ENCODE measurements around the gene DLG2. TPM values are rescaled to one million over a fixed set of nuclear protein-coding genes. Genes with fewer than 3 reads are reported as not detected.
A peak's percentile ranks its signal among the peaks of the same experiment; 100 is the strongest.

Gene DLG2
- total and polyA plus RNA-seq, 9 of the 15 experiments (the other 6 are each of a cell fraction or from before 2014, with no cell fraction given): 0.52 to 1.6 (median 0.95) TPM

DNA sequence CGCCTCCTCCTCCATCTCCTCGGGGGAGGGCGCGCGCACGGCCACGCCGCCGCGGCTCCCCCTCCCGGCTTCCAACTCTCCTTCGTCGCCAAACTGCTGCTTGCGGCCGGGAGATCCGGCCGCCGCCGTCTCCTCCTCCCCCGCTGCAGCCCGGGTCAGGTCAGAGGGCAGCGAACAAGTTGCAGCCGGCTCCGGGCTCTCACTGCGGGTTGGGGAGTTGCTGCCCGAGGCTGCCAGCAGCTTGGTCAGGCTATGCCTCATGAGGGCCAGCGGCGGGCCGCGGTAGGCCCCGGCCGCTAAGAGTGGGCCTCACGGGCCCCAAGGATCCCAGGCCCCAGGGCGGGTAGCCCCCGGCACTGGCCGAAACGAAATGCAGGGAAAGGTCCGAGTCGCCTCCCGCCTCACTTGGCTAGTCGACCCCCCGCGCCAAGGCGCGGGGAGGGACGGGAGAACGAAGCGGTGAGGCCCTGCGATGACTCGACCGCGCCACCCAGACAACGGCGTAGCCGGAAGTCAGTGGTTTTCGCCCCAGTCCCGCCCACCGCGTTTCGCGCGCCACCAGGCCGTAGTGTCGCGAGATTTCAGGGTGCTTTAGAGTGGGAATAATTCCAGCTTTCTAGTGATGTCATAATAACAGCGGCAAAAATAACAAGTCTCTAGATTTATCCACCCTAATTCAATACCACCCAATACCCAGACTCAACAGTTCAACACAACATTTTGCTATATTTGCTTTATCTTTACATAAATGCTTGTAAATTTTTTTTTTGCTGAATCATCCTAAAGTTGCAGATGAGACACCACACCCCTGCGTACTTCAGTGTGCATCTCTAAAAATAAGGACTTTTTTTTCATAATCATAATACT lies 37.7 kb upstream of the DLG2 start, which contains the start of gene CREBZF (continued):
- peak; percentile 76 for TF ChIP-seq FOSL1 (tag; conservative IDR thresholded peaks at IDR 0.05)
- TF ChIP-seq GTF2E2 (tag; IDR thresholded peaks at IDR 0.05): peak; percentile 94
- peak; percentile 100 for TF ChIP-seq ZFX (CRISPR knock-in tag; IDR thresholded peaks at IDR 0.05)
- TF ChIP-seq MCM5 (IDR thresholded peaks at IDR 0.05; ENCODE audit: low read depth): no peak
- 0 out of 2 replicates have a peak, but pooled peaks have one; percentile 87 for TF ChIP-seq KDM2B (CRISPR knock-in tag; IDR thresholded peaks at IDR 0.05)
- peak; percentile 90 for TF ChIP-seq GABPA (tag; conservative IDR thresholded peaks at IDR 0.05; ENCODE audit: low read depth)
- TF ChIP-seq JUN (IDR thresholded peaks at IDR 0.05; ENCODE audit: borderline replicate concordance, low read depth, low read length): no peak
- 0 out of 2 replicates have a peak, but pooled peaks have one; percentile 53 for TF ChIP-seq JUN (CRISPR knock-in tag; IDR thresholded peaks at IDR 0.05; ENCODE audit: borderline replicate concordance)
- TF ChIP-seq, protein P1, sequence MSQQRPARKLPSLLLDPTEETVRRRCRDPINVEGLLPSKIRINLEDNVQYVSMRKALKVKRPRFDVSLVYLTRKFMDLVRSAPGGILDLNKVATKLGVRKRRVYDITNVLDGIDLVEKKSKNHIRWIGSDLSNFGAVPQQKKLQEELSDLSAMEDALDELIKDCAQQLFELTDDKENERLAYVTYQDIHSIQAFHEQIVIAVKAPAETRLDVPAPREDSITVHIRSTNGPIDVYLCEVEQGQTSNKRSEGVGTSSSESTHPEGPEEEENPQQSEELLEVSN (IDR thresholded peaks at IDR 0.05; ENCODE audit: borderline replicate concordance in 1 of 2, extremely low read depth in 1 of 2, insufficient read depth in 1 of 2, insufficient read length in 1 of 2, low read depth in 1 of 2, low read length in 1 of 2, poor library complexity in 1 of 2, severe bottlenecking in 1 of 2): peak; percentile 71 to 76
- no peak for TF ChIP-seq IFI16 (CRISPR knock-in tag; IDR thresholded peaks at IDR 0.05)
- TF ChIP-seq EP400 (IDR thresholded peaks at IDR 0.05): peak; percentile 96
- TF ChIP-seq GATAD2B (IDR thresholded peaks at IDR 0.05; ENCODE audit: borderline replicate concordance): peak; percentile 24; the same call in 1 of the 2 replicates
- TF ChIP-seq GATAD2A (IDR thresholded peaks at IDR 0.05): 0 out of 2 replicates have a peak, but pooled peaks have one; percentile 64
- peak; percentile 21; the same call in 1 of the 2 replicates for TF ChIP-seq KAT7 (CRISPR knock-in tag; IDR thresholded peaks at IDR 0.05; ENCODE audit: borderline replicate concordance)
- no peak for TF ChIP-seq THRAP3 (IDR thresholded peaks at IDR 0.05; ENCODE audit: borderline replicate concordance)
- peak; percentile 45 for TF ChIP-seq U2AF1 (optimal IDR thresholded peaks at IDR 0.05; ENCODE audit: low read depth, low read length)
- no peak for TF ChIP-seq ELK3 (CRISPR knock-in tag; IDR thresholded peaks at IDR 0.05)
- no peak for TF ChIP-seq CREBBP (IDR thresholded peaks at IDR 0.05; ENCODE audit: low read depth, low read length)
- no peak; the same call in none of the 2 replicates for TF ChIP-seq ZNF766 (CRISPR knock-in tag; conservative IDR thresholded peaks at IDR 0.05)
- TF ChIP-seq, protein P2, sequence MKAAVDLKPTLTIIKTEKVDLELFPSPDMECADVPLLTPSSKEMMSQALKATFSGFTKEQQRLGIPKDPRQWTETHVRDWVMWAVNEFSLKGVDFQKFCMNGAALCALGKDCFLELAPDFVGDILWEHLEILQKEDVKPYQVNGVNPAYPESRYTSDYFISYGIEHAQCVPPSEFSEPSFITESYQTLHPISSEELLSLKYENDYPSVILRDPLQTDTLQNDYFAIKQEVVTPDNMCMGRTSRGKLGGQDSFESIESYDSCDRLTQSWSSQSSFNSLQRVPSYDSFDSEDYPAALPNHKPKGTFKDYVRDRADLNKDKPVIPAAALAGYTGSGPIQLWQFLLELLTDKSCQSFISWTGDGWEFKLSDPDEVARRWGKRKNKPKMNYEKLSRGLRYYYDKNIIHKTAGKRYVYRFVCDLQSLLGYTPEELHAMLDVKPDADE (conservative IDR thresholded peaks at IDR 0.05; ENCODE audit: control insufficient read depth, low read depth, low read length): 0 out of 2 replicates have a peak, but pooled peaks have one; percentile 29
- TF ChIP-seq ZSCAN32 (CRISPR knock-in tag; IDR thresholded peaks at IDR 0.05): no peak
- TF ChIP-seq, protein P3, sequence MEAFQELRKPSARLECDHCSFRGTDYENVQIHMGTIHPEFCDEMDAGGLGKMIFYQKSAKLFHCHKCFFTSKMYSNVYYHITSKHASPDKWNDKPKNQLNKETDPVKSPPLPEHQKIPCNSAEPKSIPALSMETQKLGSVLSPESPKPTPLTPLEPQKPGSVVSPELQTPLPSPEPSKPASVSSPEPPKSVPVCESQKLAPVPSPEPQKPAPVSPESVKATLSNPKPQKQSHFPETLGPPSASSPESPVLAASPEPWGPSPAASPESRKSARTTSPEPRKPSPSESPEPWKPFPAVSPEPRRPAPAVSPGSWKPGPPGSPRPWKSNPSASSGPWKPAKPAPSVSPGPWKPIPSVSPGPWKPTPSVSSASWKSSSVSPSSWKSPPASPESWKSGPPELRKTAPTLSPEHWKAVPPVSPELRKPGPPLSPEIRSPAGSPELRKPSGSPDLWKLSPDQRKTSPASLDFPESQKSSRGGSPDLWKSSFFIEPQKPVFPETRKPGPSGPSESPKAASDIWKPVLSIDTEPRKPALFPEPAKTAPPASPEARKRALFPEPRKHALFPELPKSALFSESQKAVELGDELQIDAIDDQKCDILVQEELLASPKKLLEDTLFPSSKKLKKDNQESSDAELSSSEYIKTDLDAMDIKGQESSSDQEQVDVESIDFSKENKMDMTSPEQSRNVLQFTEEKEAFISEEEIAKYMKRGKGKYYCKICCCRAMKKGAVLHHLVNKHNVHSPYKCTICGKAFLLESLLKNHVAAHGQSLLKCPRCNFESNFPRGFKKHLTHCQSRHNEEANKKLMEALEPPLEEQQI (IDR thresholded peaks at IDR 0.05): no peak

Measured in K562 (cell line).